Hepatocyte (in vitro differentiated cells): ENCODE data around the gene KLHL7.

Source experiments
- CTCF ChIP-seq: fragments of 200-600 bp; sonication (generic); IDR thresholded peaks from 2 replicates; pipeline ENCODE4 v1.5.1; 2016; ENCODE audit warnings: antibody characterized with exemption, mild to moderate bottlenecking; ENCODE audit not compliant: poor library complexity
- EZH2 ChIP-seq: fragments of 200-600 bp; sonication (generic); IDR thresholded peaks from 2 replicates; pipeline ENCODE4 v1.6.1; 2016; ENCODE audit warnings: antibody characterized with exemption, mild to moderate bottlenecking, borderline replicate concordance
- EZH2phosphoT487 ChIP-seq: fragments of 200-600 bp; sonication (generic); IDR thresholded peaks from one replicate; pipeline ENCODE4 v1.6.1; 2018; ENCODE audit warnings: antibody characterized with exemption, mild to moderate bottlenecking, low read depth, moderate library complexity; ENCODE audit not compliant: unreplicated experiment, severe bottlenecking

GRCh38 chr7:23065974-23066373 is 39.6 kb upstream of the KLHL7 start:
- no peak for TF ChIP-seq CTCF
- TF ChIP-seq EZH2, result no peak
- no peak for TF ChIP-seq EZH2phosphoT487
